Effector memory CD4-positive, alpha-beta T cell (primary cell): Measurements from ENCODE around the gene RAB11FIP2.

ENCODE experiments used
- DNase-seq, 3 donors: peaks; one replicate each; pipeline ENCODE4 v3.0.0-alpha.2; 2020
- H3K27ac ChIP-seq: 2 replicates; pipeline ENCODE4 v1.7.0; 2013; ENCODE audit warnings: mild to moderate bottlenecking, low read length, moderate library complexity; ENCODE audit not compliant: insufficient read depth, poor library complexity, severe bottlenecking
- H3K27me3 ChIP-seq: replicated peaks from 2 replicates; pipeline ENCODE4 v1.7.0; 2013; ENCODE audit warnings: mild to moderate bottlenecking, low read length; ENCODE audit not compliant: insufficient read depth, control insufficient read depth, poor library complexity, severe bottlenecking
- H3K36me3 ChIP-seq: 2 replicates; pipeline ENCODE4 v1.7.0; 2013; ENCODE audit warnings: mild to moderate bottlenecking, low read length, moderate library complexity; ENCODE audit not compliant: control insufficient read depth, insufficient read depth
- H3K4me1 ChIP-seq: 2 replicates; pipeline ENCODE4 v1.7.0; 2013; ENCODE audit warnings: low read length, mild to moderate bottlenecking; ENCODE audit not compliant: control insufficient read depth, insufficient read depth, poor library complexity, severe bottlenecking
- H3K4me3 ChIP-seq: 2 replicates; pipeline ENCODE4 v1.7.0; 2013; ENCODE audit warnings: low read length, low read depth, mild to moderate bottlenecking; ENCODE audit not compliant: insufficient read depth, poor library complexity, severe bottlenecking
- H3K9me3 ChIP-seq: 2 replicates; pipeline ENCODE4 v1.7.0; 2013; ENCODE audit warnings: mild to moderate bottlenecking, low read length, moderate library complexity; ENCODE audit not compliant: control insufficient read depth

Gene RAB11FIP2

GRCh38 chr10:117968354-117969182, 78.2 kb downstream of the RAB11FIP2 start:
- Histone ChIP-seq H3K4me1 (no peaks in the 10 kb centered on the region), H3K9me3 (no peaks in the 10 kb centered on the region), H3K4me3 (no peak overlapping the region), H3K27me3 (no peaks in the 10 kb centered on the region), H3K36me3 (no peaks in the 10 kb centered on the region), H3K27ac (no peak overlapping the region)
- no peak for DNase-seq

- no peak overlapping the region for H3K27ac ChIP-seq
Measured at GRCh38 chr10:117967149-117967650, 79.5 kb downstream of the RAB11FIP2 start.

GRCh38 chr10:117965984-117966383, 80.8 kb downstream of the RAB11FIP2 start:
- H3K4me1 ChIP-seq: no peaks in the 10 kb centered on the region
- no peak overlapping the region for H3K27ac ChIP-seq
- no peaks in the 10 kb centered on the region for H3K27me3 ChIP-seq
- no peak overlapping the region for H3K4me3 ChIP-seq
- DNase-seq: no peak
- H3K36me3 ChIP-seq: no peaks in the 10 kb centered on the region
- no peaks in the 10 kb centered on the region for H3K9me3 ChIP-seq

More at GRCh38 chr10:117967149-117967650, 79.5 kb downstream of the RAB11FIP2 start:
- Histone ChIP-seq H3K27me3 (no peaks in the 10 kb centered on the region), H3K36me3 (no peaks in the 10 kb centered on the region), H3K9me3 (no peaks in the 10 kb centered on the region), H3K4me3 (no peak overlapping the region), H3K4me1 (no peaks in the 10 kb centered on the region)
- no peak for DNase-seq

GRCh38 chr10:117964536-117964935, 82.2 kb downstream of the RAB11FIP2 start:
- H3K9me3 ChIP-seq: no peaks in the 10 kb centered on the region
- H3K4me1 ChIP-seq: no peaks in the 10 kb centered on the region
- no peak for DNase-seq

GRCh38 chr10:117960345-117960935, 86.3 kb downstream of the RAB11FIP2 start:
- H3K9me3 ChIP-seq: no peaks in the 10 kb centered on the region
- DNase-seq: no peak

More at GRCh38 chr10:117964536-117964935, 82.2 kb downstream of the RAB11FIP2 start:
- no peaks in the 10 kb centered on the region for H3K36me3 ChIP-seq
- no peak overlapping the region for H3K4me3 ChIP-seq
- no peak overlapping the region for H3K27ac ChIP-seq
- H3K27me3 ChIP-seq: no peaks in the 10 kb centered on the region

GRCh38 chr10:117956972-117957371, 89.8 kb downstream of the RAB11FIP2 start:
- no peaks in the 10 kb centered on the region for H3K4me1 ChIP-seq
- no peak overlapping the region for H3K4me3 ChIP-seq
- no peaks in the 10 kb centered on the region for H3K9me3 ChIP-seq
- no peaks in the 10 kb centered on the region for H3K27me3 ChIP-seq
- DNase-seq: no peak
- H3K36me3 ChIP-seq: no peaks in the 10 kb centered on the region
- no peak overlapping the region for H3K27ac ChIP-seq

More at GRCh38 chr10:117960345-117960935, 86.3 kb downstream of the RAB11FIP2 start:
- H3K27ac ChIP-seq: no peak overlapping the region
- H3K27me3 ChIP-seq: no peaks in the 10 kb centered on the region
- H3K4me1 ChIP-seq: no peaks in the 10 kb centered on the region
- H3K4me3 ChIP-seq: no peak overlapping the region
- H3K36me3 ChIP-seq: no peaks in the 10 kb centered on the region

GRCh38 chr10:117955176-117955575, 91.6 kb downstream of the RAB11FIP2 start:
- peaks cover 4% of the 10 kb centered on the region for H3K27me3 ChIP-seq
- no peaks in the 10 kb centered on the region for H3K9me3 ChIP-seq
- no peaks in the 10 kb centered on the region for H3K36me3 ChIP-seq
- H3K4me3 ChIP-seq: no peak overlapping the region
- H3K4me1 ChIP-seq: no peaks in the 10 kb centered on the region
- no peak overlapping the region for H3K27ac ChIP-seq
- DNase-seq: no peak
